PC-9 (cell line): ENCODE data around the gene IL6R. TPM values are rescaled to one million over a fixed set of nuclear protein-coding genes. Genes with fewer than 3 reads are reported as not detected.

Experiments
- BruUV-seq: library from RNA; stranded (reverse); fragments of 400-500 nt; replicated peaks from 2 replicates; lab custom pipeline; 2021; lab: Mats Ljungman, UMichigan
- CTCF ChIA-PET: fragments of 300-600 bp; sonication (Branson Sonifier 250); formaldehyde crosslinking; loops from one replicate; lab custom pipeline; 2022; ENCODE audit warnings: antibody characterized with exemption; lab: Charles Lee
- POLR2A ChIA-PET: fragments of 300-600 bp; sonication (Branson Sonifier 250); formaldehyde crosslinking; loops from one replicate; lab custom pipeline; 2022; ENCODE audit warnings: antibody characterized with exemption; ENCODE audit not compliant: unreplicated experiment; lab: Charles Lee
- DNase-seq, 2 experiments: peaks; one replicate each; pipeline versions ENCODE4 v3.0.0 to v3.0.0-alpha.2; 2015 to 2022; ENCODE audit warnings: mixed read lengths in 1 of 2
- H2AFZ ChIP-seq: fragments of 200-600 bp; sonication (generic); 2 replicates; pipeline ENCODE4 v1.8.1; 2017; ENCODE audit warnings: antibody characterized with exemption
- H3F3A ChIP-seq: fragments of 200-600 bp; sonication (generic); 2 replicates; pipeline ENCODE4 v1.8.1; 2017; ENCODE audit warnings: antibody characterized with exemption, mild to moderate bottlenecking, low read depth; ENCODE audit not compliant: insufficient read depth
- H3K27ac ChIP-seq: fragments of 200-600 bp; sonication (generic); 2 replicates; pipeline ENCODE4 v1.6.1; 2016; ENCODE audit warnings: mixed run types
- H3K27me3 ChIP-seq: fragments of 200-600 bp; sonication (generic); 2 replicates; pipeline ENCODE4 v1.6.1; 2016; ENCODE audit warnings: low read depth, mixed run types; ENCODE audit not compliant: insufficient read depth
- H3K36me3 ChIP-seq: fragments of 200-600 bp; sonication (generic); 2 replicates; pipeline ENCODE4 v1.6.1; 2016; ENCODE audit warnings: low read depth, mixed run types
- H3K4me1 ChIP-seq: fragments of 200-600 bp; sonication (generic); replicated peaks from 2 replicates; pipeline ENCODE4 v1.6.1; 2016; ENCODE audit warnings: mixed run types; ENCODE audit not compliant: insufficient read depth
- H3K4me2 ChIP-seq: fragments of 200-600 bp; sonication (generic); 2 replicates; pipeline ENCODE4 v1.6.1; 2017; ENCODE audit warnings: mixed run types
- H3K4me3 ChIP-seq: fragments of 200-600 bp; sonication (generic); 2 replicates; pipeline ENCODE4 v1.6.1; 2016; ENCODE audit warnings: mixed run types
- H3K79me2 ChIP-seq: fragments of 200-600 bp; sonication (generic); 2 replicates; pipeline ENCODE4 v1.6.1; 2017; ENCODE audit warnings: low read depth, mixed run types
- H3K9me2 ChIP-seq: fragments of 200-600 bp; sonication (generic); 2 replicates; pipeline ENCODE4 v1.8.1; 2017; ENCODE audit warnings: mild to moderate bottlenecking; ENCODE audit not compliant: insufficient read depth
- H3K9me3 ChIP-seq: fragments of 200-600 bp; sonication (generic); 2 replicates; pipeline ENCODE4 v1.8.1; 2016; ENCODE audit warnings: low read depth; ENCODE audit not compliant: insufficient read depth
- H4K20me1 ChIP-seq: fragments of 200-600 bp; sonication (generic); 2 replicates; pipeline ENCODE4 v1.8.1; 2017; ENCODE audit not compliant: insufficient read depth
- CTCF ChIP-seq: fragments of 200-600 bp; sonication (generic); conservative IDR thresholded peaks from 2 replicates; pipeline ENCODE4 v1.6.1; 2017; ENCODE audit warnings: mixed run types, antibody characterized with exemption, mild to moderate bottlenecking, moderate library complexity
- EZH2 ChIP-seq: fragments of 200-600 bp; sonication (generic); IDR thresholded peaks from 2 replicates; pipeline ENCODE4 v1.8.0; 2017; ENCODE audit warnings: antibody characterized with exemption, low read depth
- intact Hi-C: fragments of 100-400 bp; cut with micrococcal nuclease; formaldehyde crosslinking; loops from one replicate; pipeline ENCODE4 v1.10.0; 2022; ENCODE audit not compliant: unreplicated experiment
- total RNA-seq: library from RNA; stranded (reverse); gene quantifications from 2 replicates; pipeline ENCODE4 v1.2.3, GENCODE V29; 2021

Gene IL6R
- total RNA-seq, 1 experiment from 2014 or later, result 3.2 TPM

- TF ChIP-seq CTCF (no peak), EZH2 (no peak)
- POLR2A ChIA-PET, result no interaction called here
- no peak overlapping the region for H3K4me2 ChIP-seq
Observed at GRCh38 chr1:154502744-154503115, 97.6 kb downstream of the IL6R start.

GRCh38 chr1:154503898-154504297, 98.8 kb downstream of the IL6R start:
- BruUV-seq, result no TSS peak
- H3K36me3 ChIP-seq, result no peaks in the 10 kb centered on the region
- no peak overlapping the region for H3K4me2 ChIP-seq
- TF ChIP-seq EZH2, result no peak
- no peak for TF ChIP-seq CTCF
- no peaks in the 10 kb centered on the region for H4K20me1 ChIP-seq
- no peaks in the 10 kb centered on the region for H3F3A ChIP-seq
- intact Hi-C loops, result no loop called here
- no peak overlapping the region for H2AFZ ChIP-seq
- H3K9me2 ChIP-seq, result no peaks in the 10 kb centered on the region
- no peak overlapping the region for H3K4me3 ChIP-seq
- no peaks in the 10 kb centered on the region for H3K9me3 ChIP-seq
- ChIA-PET CTCF (no interaction called here), POLR2A (no interaction called here)
- no peaks in the 10 kb centered on the region for H3K4me1 ChIP-seq
- no peak overlapping the region for H3K27ac ChIP-seq
- no peak for DNase-seq
- peaks cover 82% of the 10 kb centered on the region for H3K27me3 ChIP-seq
- no peaks in the 10 kb centered on the region for H3K79me2 ChIP-seq

More at GRCh38 chr1:154502744-154503115, 97.6 kb downstream of the IL6R start:
- Histone ChIP-seq H3F3A (no peaks in the 10 kb centered on the region), H3K9me3 (no peaks in the 10 kb centered on the region), H3K4me3 (no peak overlapping the region), H4K20me1 (no peaks in the 10 kb centered on the region), H3K4me1 (no peaks in the 10 kb centered on the region), H2AFZ (no peak overlapping the region), H3K27me3 (peaks cover 82% of the 10 kb centered on the region), H3K36me3 (no peaks in the 10 kb centered on the region), H3K79me2 (no peaks in the 10 kb centered on the region), H3K9me2 (no peaks in the 10 kb centered on the region), H3K27ac (no peak overlapping the region)
- BruUV-seq, result no TSS peak
- CTCF ChIA-PET, result no interaction called here
- intact Hi-C loops, result no loop called here
- no peak for DNase-seq

- Histone ChIP-seq H2AFZ (no peak overlapping the region), H4K20me1 (no peaks in the 10 kb centered on the region), H3K4me2 (no peak overlapping the region), H3K79me2 (no peaks in the 10 kb centered on the region), H3K9me2 (no peaks in the 10 kb centered on the region), H3K4me1 (no peaks in the 10 kb centered on the region), H3F3A (no peaks in the 10 kb centered on the region), H3K36me3 (no peaks in the 10 kb centered on the region), H3K27me3 (peaks cover 73% of the 10 kb centered on the region), H3K9me3 (no peaks in the 10 kb centered on the region), H3K4me3 (no peak overlapping the region), H3K27ac (no peak overlapping the region)
- BruUV-seq, result no TSS peak
- TF ChIP-seq CTCF (no peak), EZH2 (no peak)
- intact Hi-C loops, result no loop called here
- CTCF ChIA-PET, result no interaction called here
- POLR2A ChIA-PET, result interaction anchor here (0.6 kb wide), 1 partner anchor 187 kb away, joined by 7 read pairs; the partner anchor contains the start of gene ATP8B2
- DNase-seq, result no peak
Observed at GRCh38 chr1:154512760-154513159, 107.6 kb downstream of the IL6R start.
